Vagina (tissue), 2 donors: ENCODE data around the gene DVL2. TPM values are rescaled to one million over a fixed set of nuclear protein-coding genes. Genes with fewer than 3 reads are reported as not detected.
A peak's percentile ranks its signal among the peaks of the same experiment; 100 is the strongest.

Experiments
- DNase-seq, 2 donors: peaks; one replicate each; pipeline ENCODE4 v3.0.0-alpha.2; 2017; ENCODE audit errors: extremely low spot score in 2 of 2
- H3K27ac ChIP-seq: fragments of 200-600 bp; sonication (generic); one replicate; pipeline ENCODE4 v1.5.1; 2019
- H3K27me3 ChIP-seq: fragments of 200-600 bp; sonication (generic); one replicate; pipeline ENCODE4 v1.5.1; 2019
- H3K36me3 ChIP-seq, 2 donors: fragments of 200-600 bp; sonication (generic); one replicate each; pipeline ENCODE4 v1.5.1; 2017 to 2019
- H3K4me1 ChIP-seq: fragments of 200-600 bp; sonication (generic); one replicate; pipeline ENCODE4 v1.5.1; 2019
- H3K4me3 ChIP-seq, 2 donors: fragments of 200-600 bp; sonication (generic); 1 replicate in 1 of 2; 2 replicates in 1 of 2; pipeline ENCODE4 v1.5.1; 2016 to 2019
- H3K9me3 ChIP-seq: fragments of 200-600 bp; sonication (generic); one replicate; pipeline ENCODE4 v1.5.1; 2019
- POLR2A ChIP-seq, 2 donors: fragments of 450-650 bp; IDR thresholded peaks; one replicate each; pipeline ENCODE4 v1.6.1; 2017; ENCODE audit warnings: antibody characterized with exemption in 2 of 2, mild to moderate bottlenecking in 2 of 2, moderate library complexity in 2 of 2
- POLR2AphosphoS5 ChIP-seq, 2 donors: sonication (generic); formaldehyde crosslinking; IDR thresholded peaks; one replicate each; pipeline ENCODE4 v1.9.0; 2017; ENCODE audit warnings: antibody characterized with exemption in 2 of 2, mild to moderate bottlenecking in 2 of 2, low read depth in 1 of 2; ENCODE audit not compliant: insufficient read depth in 1 of 2
- intact Hi-C: fragments of 100-400 bp; cut with DNase I; formaldehyde crosslinking; loops from one replicate; pipeline ENCODE4 v1.15.1; 2023
- total RNA-seq: library from RNA; depleted of rRNA; stranded (reverse); fragments of >200 nt; gene quantifications from one replicate; pipeline ENCODE4 v1.2.3, GENCODE V29; 2016
- TF ChIP-seq, protein P1 (sequence below), 3 experiments: fragments of 450-650 bp in 2 of 3; fragments of 200-600 bp in 1 of 3; sonication (generic) in 1 of 3; IDR thresholded peaks; one replicate each; pipeline ENCODE4 v1.5.1; 2017 to 2019; ENCODE audit warnings: antibody characterized with exemption in 3 of 3, mild to moderate bottlenecking in 2 of 3, moderate library complexity in 2 of 3

The DVL2 gene
- total RNA-seq, 1 donor from 2014 or later, result 53.0 TPM

DNA sequence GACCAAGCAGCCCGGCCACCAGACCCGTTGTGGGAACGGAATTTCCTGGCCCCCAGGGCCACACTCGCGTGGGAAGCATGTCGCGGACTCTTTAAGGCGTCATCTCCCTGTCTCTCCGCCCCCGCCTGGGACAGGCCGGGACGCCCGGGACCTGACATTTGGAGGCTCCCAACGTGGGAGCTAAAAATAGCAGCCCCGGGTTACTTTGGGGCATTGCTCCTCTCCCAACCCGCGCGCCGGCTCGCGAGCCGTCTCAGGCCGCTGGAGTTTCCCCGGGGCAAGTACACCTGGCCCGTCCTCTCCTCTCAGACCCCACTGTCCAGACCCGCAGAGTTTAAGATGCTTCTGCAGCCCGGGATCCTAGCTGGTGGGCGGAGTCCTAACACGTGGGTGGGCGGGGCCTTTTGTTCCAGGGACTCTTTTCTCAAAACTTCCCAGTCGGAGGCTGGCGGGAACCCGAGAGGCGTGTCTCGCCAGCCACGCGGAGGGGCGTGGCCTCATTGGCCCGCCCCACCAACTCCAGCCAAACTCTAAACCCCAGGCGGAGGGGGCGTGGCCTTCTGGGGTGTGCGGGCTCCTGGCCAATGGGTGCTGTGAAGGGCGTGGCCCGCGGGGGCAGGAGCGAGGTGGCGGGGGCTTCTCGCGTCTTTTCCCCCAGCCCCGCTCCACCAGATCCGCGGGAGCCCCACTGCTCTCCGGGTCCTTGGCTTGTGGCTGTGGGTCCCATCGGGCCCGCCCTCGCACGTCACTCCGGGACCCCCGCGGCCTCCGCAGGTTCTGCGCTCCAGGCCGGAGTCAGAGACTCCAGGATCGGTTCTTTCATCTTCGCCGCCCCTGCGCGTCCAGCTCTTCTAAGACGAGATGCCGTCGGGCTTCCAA, 47.0 kb upstream of the DVL2 start, which contains the start of gene SLC2A4:
TSS of gene SLC2A4 (plus strand) at position 645 of the 879 bp plus-strand sequence. CDS start at position 862, 217 bp downstream.
- peak within 1 kb of the TSS; percentile 77 for H3K27ac ChIP-seq
- no peaks in the 10 kb centered on the region for H3K9me3 ChIP-seq
- no peak for DNase-seq
- no peaks in the 10 kb centered on the region for H3K27me3 ChIP-seq
- H3K36me3 ChIP-seq, result no peaks in the 10 kb centered on the region
- TF ChIP-seq POLR2A (IDR thresholded peaks at IDR 0.05) (no peak), POLR2AphosphoS5 (IDR thresholded peaks at IDR 0.05; ENCODE audit: insufficient read depth in 1 of 2, low read depth in 1 of 2) (peak; percentile 63 to 76)
- peak within 1 kb of the TSS; percentile 43 for H3K4me3 ChIP-seq
- peaks cover 24% of the 10 kb centered on the region for H3K4me1 ChIP-seq
- intact Hi-C loops, result loop anchor here (2.0 kb wide), 1 partner anchor 15 kb away; no protein-coding TSS in a partner anchor

DNA sequence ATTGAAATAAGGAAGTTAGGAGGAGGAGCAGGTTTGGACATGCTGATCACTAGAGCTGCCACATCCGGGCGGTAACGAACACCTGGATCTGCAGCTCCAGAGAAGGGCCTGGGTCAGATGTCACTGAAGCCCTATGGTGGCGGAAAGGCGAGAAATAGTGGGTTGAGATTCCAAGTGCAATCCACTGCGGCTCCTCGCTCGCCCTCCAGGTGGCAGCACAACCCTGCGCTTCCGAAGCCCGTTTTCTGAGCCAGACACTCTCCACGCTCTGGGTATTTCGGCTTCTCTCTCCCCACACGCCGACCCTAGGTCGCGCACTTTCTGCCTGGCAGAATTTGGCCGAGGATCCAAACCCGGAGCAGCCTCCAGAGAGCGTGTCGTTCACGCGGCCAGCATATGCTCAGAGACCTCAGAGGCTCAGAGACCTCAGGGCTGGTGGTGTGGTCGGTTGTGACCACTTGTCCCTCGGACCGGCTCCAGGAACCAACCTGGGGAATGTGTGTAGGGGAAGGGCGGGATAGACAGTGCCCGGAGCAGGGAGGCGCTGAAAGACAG, 46.3 kb upstream of the DVL2 start:
- H3K27me3 ChIP-seq, result no peaks in the 10 kb centered on the region
- H3K4me3 ChIP-seq, result peak overlapping the region; percentile 43
- no peaks in the 10 kb centered on the region for H3K36me3 ChIP-seq
- peaks cover 24% of the 10 kb centered on the region for H3K4me1 ChIP-seq
- DNase-seq, result no peak
- peak overlapping the region; percentile 77 for H3K27ac ChIP-seq
- TF ChIP-seq POLR2AphosphoS5 (IDR thresholded peaks at IDR 0.05; ENCODE audit: insufficient read depth in 1 of 2, low read depth in 1 of 2) (peak in 1 of 2 donors; percentile 51), POLR2A (IDR thresholded peaks at IDR 0.05) (no peak)
- TF ChIP-seq, protein P1, sequence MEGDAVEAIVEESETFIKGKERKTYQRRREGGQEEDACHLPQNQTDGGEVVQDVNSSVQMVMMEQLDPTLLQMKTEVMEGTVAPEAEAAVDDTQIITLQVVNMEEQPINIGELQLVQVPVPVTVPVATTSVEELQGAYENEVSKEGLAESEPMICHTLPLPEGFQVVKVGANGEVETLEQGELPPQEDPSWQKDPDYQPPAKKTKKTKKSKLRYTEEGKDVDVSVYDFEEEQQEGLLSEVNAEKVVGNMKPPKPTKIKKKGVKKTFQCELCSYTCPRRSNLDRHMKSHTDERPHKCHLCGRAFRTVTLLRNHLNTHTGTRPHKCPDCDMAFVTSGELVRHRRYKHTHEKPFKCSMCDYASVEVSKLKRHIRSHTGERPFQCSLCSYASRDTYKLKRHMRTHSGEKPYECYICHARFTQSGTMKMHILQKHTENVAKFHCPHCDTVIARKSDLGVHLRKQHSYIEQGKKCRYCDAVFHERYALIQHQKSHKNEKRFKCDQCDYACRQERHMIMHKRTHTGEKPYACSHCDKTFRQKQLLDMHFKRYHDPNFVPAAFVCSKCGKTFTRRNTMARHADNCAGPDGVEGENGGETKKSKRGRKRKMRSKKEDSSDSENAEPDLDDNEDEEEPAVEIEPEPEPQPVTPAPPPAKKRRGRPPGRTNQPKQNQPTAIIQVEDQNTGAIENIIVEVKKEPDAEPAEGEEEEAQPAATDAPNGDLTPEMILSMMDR (IDR thresholded peaks at IDR 0.05), result peak; percentile 83 to 92 (median 90)
- no peaks in the 10 kb centered on the region for H3K9me3 ChIP-seq
- intact Hi-C loops, result loop anchor here (2.0 kb wide), 1 partner anchor 16 kb away; no protein-coding TSS in a partner anchor

DNA sequence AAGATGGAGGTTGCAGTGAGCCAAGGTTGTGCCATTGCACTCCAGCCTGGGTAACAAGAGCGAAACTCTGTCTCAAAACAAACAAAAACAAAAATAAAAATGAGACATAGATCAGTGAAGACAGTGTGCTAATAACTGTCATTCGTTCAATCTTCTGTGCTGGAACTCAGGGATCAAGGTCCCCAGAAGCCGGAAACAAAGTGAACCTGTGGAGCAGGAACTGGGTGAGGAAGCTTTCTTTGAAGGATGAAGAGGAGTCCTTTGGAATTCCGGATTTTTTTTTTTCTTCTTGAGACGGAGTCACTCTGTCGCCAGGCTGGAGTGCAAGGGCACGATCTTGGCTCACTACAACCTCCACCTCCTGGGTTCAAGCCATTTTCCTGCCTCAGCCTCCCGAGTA, 45.1 kb upstream of the DVL2 start:
- intact Hi-C loops, result no loop called here
- no peak overlapping the region for H3K27ac ChIP-seq

DNA sequence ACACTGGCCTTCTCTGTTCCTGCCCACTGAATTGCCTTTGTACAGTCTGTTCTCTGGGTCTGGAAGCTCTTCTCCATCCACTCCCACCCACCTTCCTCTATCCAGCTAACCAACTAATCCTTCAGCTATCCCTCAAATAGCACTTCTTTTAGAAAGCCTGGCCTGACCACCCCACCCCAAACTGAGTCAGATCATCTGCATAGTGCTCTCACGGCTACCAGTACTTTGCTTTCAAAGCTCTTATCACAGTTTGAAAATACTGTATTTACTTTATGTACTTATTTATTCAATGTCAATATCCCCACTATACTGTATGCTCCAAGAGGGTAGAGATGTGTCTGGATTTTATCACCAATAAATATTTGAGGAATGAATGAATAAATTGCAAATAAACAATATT, 32.5 kb upstream of the DVL2 start:
- TF ChIP-seq POLR2A (IDR thresholded peaks at IDR 0.05) (no peak), POLR2AphosphoS5 (IDR thresholded peaks at IDR 0.05; ENCODE audit: insufficient read depth in 1 of 2, low read depth in 1 of 2) (no peak)
- TF ChIP-seq, protein P1 (IDR thresholded peaks at IDR 0.05), result no peak
- H3K9me3 ChIP-seq, result no peaks in the 10 kb centered on the region
- no peak overlapping the region for H3K27ac ChIP-seq
- peaks cover 21% of the 10 kb centered on the region for H3K4me1 ChIP-seq
- no peak for DNase-seq
- no peak overlapping the region for H3K4me3 ChIP-seq
- intact Hi-C loops, result no loop called here
- peaks cover 11% of the 10 kb centered on the region for H3K27me3 ChIP-seq
- no peaks in the 10 kb centered on the region for H3K36me3 ChIP-seq

More for the DNA sequence above, 45.1 kb upstream of the DVL2 start:
- DNase-seq, result no peak
- H3K9me3 ChIP-seq, result no peaks in the 10 kb centered on the region
- H3K27me3 ChIP-seq, result no peaks in the 10 kb centered on the region
- H3K4me3 ChIP-seq, result no peak overlapping the region
- no peaks in the 10 kb centered on the region for H3K36me3 ChIP-seq
- TF ChIP-seq POLR2A (IDR thresholded peaks at IDR 0.05) (no peak), POLR2AphosphoS5 (IDR thresholded peaks at IDR 0.05; ENCODE audit: insufficient read depth in 1 of 2, low read depth in 1 of 2) (no peak)
- TF ChIP-seq, protein P1 (IDR thresholded peaks at IDR 0.05), result no peak
- peaks cover 24% of the 10 kb centered on the region for H3K4me1 ChIP-seq

DNA sequence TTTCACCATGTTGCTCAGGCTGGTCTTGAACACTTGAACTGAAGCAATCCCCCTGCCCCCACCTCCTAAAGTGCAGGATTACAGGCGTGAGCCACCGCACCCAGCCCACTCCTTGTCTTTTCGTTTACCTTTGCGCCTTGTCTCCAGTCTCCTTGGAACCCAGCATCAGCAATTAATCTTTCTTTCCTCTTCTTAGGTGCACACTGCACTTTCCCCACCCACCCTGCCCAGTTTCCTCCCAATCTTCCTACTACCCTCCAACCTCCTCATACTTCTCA, 29.4 kb upstream of the DVL2 start:
- H3K36me3 ChIP-seq, result no peaks in the 10 kb centered on the region
- no peaks in the 10 kb centered on the region for H3K9me3 ChIP-seq
- intact Hi-C loops, result loop anchor here (5.0 kb wide), 1 partner anchor 524 kb away; no protein-coding TSS in a partner anchor
- no peak overlapping the region for H3K4me3 ChIP-seq
- TF ChIP-seq POLR2A (IDR thresholded peaks at IDR 0.05) (no peak), POLR2AphosphoS5 (IDR thresholded peaks at IDR 0.05; ENCODE audit: insufficient read depth in 1 of 2, low read depth in 1 of 2) (no peak)
- DNase-seq, result no peak
- no peak overlapping the region for H3K27ac ChIP-seq
- H3K4me1 ChIP-seq, result peaks cover 36% of the 10 kb centered on the region
- H3K27me3 ChIP-seq, result peaks cover 11% of the 10 kb centered on the region
